Keratinocyte (primary cell): ENCODE data around the gene BTG1. TPM values are rescaled to one million over a fixed set of nuclear protein-coding genes. Genes with fewer than 3 reads are reported as not detected.

ENCODE experiments used
- DNase-seq: peaks from one replicate; pipeline ENCODE4 v3.0.0-alpha.2; 2011; ENCODE audit warnings: low read depth, missing footprints, low spot score
- FAIRE-seq: peaks from 2 replicates; lab custom pipeline; 2011; peaks lifted over from hg19 to GRCh38; lab: Jason Lieb, UNC
- H2AFZ ChIP-seq: 2 replicates; pipeline ENCODE4 v1.6.0; 2012; ENCODE audit warnings: low read length, control low read depth, inconsistent platforms; ENCODE audit not compliant: control insufficient read depth
- H3K27ac ChIP-seq: 2 replicates; pipeline ENCODE4 v1.5.1; 2011; ENCODE audit warnings: low read length; ENCODE audit not compliant: control insufficient read depth, insufficient read depth
- H3K27me3 ChIP-seq: 3 replicates; pipeline ENCODE4 v1.6.0; 2011; ENCODE audit warnings: low read length; ENCODE audit not compliant: control insufficient read depth, insufficient read depth; ENCODE audit errors: extremely low read depth
- H3K36me3 ChIP-seq, 2 experiments: 2 replicates in 1 of 2; 3 replicates in 1 of 2; pipeline ENCODE4 v1.5.1; 2011; ENCODE audit warnings: low read length in 2 of 2, mild to moderate bottlenecking in 1 of 2; ENCODE audit not compliant: control insufficient read depth in 2 of 2, insufficient read depth in 2 of 2; ENCODE audit errors: extremely low read depth in 1 of 2
- H3K4me1 ChIP-seq: 3 replicates; pipeline ENCODE4 v1.5.1; 2011; ENCODE audit warnings: low read length; ENCODE audit not compliant: control insufficient read depth, insufficient read depth; ENCODE audit errors: extremely low read depth
- H3K4me2 ChIP-seq: 3 replicates; pipeline ENCODE4 v1.6.0; 2011; ENCODE audit warnings: low read depth, low read length; ENCODE audit not compliant: control insufficient read depth, insufficient read depth; ENCODE audit errors: extremely low read depth
- H3K4me3 ChIP-seq, 3 experiments: fragments of 200-600 bp in 1 of 3; sonication (generic) in 1 of 3; 2 replicates in 2 of 3; 3 replicates in 1 of 3; pipeline ENCODE4 v1.5.1; 2011 to 2016; ENCODE audit warnings: low read length in 3 of 3, mild to moderate bottlenecking in 3 of 3, control low read depth in 2 of 3, inconsistent platforms in 1 of 3, low read depth in 1 of 3, mixed read lengths in 1 of 3, mixed run types in 1 of 3, moderate library complexity in 1 of 3; ENCODE audit not compliant: control insufficient read depth in 2 of 3, insufficient read depth in 2 of 3; ENCODE audit errors: extremely low read depth in 1 of 3
- H3K79me2 ChIP-seq: 2 replicates; pipeline ENCODE4 v1.6.0; 2012; ENCODE audit warnings: low read length; ENCODE audit not compliant: control insufficient read depth, insufficient read depth
- H3K9ac ChIP-seq: 3 replicates; pipeline ENCODE4 v1.6.0; 2011; ENCODE audit warnings: low read length; ENCODE audit not compliant: control insufficient read depth, insufficient read depth; ENCODE audit errors: extremely low read depth
- H3K9me1 ChIP-seq: 3 replicates; pipeline ENCODE4 v1.6.0; 2011; ENCODE audit warnings: low read length; ENCODE audit not compliant: control insufficient read depth, insufficient read depth; ENCODE audit errors: extremely low read depth
- H3K9me3 ChIP-seq: 2 replicates; pipeline ENCODE4 v1.5.1; 2012; ENCODE audit warnings: low read depth, low read length; ENCODE audit not compliant: control insufficient read depth
- H4K20me1 ChIP-seq: 3 replicates; pipeline ENCODE4 v1.6.0; 2011; ENCODE audit warnings: low read length; ENCODE audit not compliant: control insufficient read depth, insufficient read depth; ENCODE audit errors: extremely low read depth
- CTCF ChIP-seq, 3 experiments: IDR thresholded peaks in 1 of 3; conservative IDR thresholded peaks in 1 of 3; optimal IDR thresholded peaks in 1 of 3; 2 replicates in 2 of 3; 3 replicates in 1 of 3; pipeline versions ENCODE3 to v1.5.1; 2011; ENCODE audit warnings: low read length in 3 of 3, mild to moderate bottlenecking in 3 of 3, moderate library complexity in 2 of 3, control low read depth in 1 of 3, inconsistent platforms in 1 of 3; ENCODE audit not compliant: insufficient read depth in 2 of 3; ENCODE audit errors: extremely low read depth in 1 of 3
- EZH2 ChIP-seq: IDR thresholded peaks from one replicate; pipeline ENCODE4 v1.6.1; 2012; ENCODE audit warnings: inconsistent platforms, mild to moderate bottlenecking, low read length, moderate library complexity
- dilution Hi-C: fragments of 300-500 bp; cut with MboI; formaldehyde crosslinking; loops from one replicate; pipeline ENCODE4 v1.7.0; 2020; ENCODE audit warnings: low sequenced_read_pairs; ENCODE audit not compliant: extremely low pct_ligation_motif_present
- polyA plus RNA-seq, 5 experiments: library from polyadenylated mRNA; depleted of rRNA in 3 of 5; stranded (reverse) in 3 of 5; stranded (forward) in 1 of 5; unstranded in 1 of 5; fragments of >200 nt; gene quantifications; 1 replicate in 1 of 5; 2 replicates in 3 of 5; 3 replicates in 1 of 5; pipeline versions ENCODE4 v1.2.1 to v1.2.3, GENCODE V29; 2011 to 2012; ENCODE audit warnings: missing spikeins in 2 of 5, low read depth in 1 of 5, low replicate concordance in 1 of 5

The BTG1 gene
- polyA plus RNA-seq, 1 donor (not counting 4 experiments of a cell fraction or from before 2014, with no cell fraction given) = 40.7 TPM

- Histone ChIP-seq H3K4me3 (no peak overlapping the region), H3K27me3 (no peaks in the 10 kb centered on the region), H3K4me1 (peaks cover 51% of the 10 kb centered on the region), H3K79me2 (peaks cover 22% of the 10 kb centered on the region), H4K20me1 (no peaks in the 10 kb centered on the region), H2AFZ (no peak overlapping the region), H3K9me1 (no peaks in the 10 kb centered on the region), H3K9me3 (no peaks in the 10 kb centered on the region), H3K9ac (no peak overlapping the region), H3K36me3 (no peaks in the 10 kb centered on the region), H3K4me2 (no peak overlapping the region), H3K27ac (no peak overlapping the region)
- DNase-seq = no peak
- FAIRE-seq = no peak
- dilution Hi-C loops = no loop called here
- TF ChIP-seq CTCF (optimal IDR thresholded peaks at IDR 0.05 in 1 of 3, IDR thresholded peaks at IDR 0.05 in 1 of 3, conservative IDR thresholded peaks at IDR 0.05 in 1 of 3; ENCODE audit: extremely low read depth in 1 of 3, insufficient read depth in 2 of 3, low read length in 3 of 3) (no peak), EZH2 (no peak)
These were observed 12.5 kb downstream of the BTG1 start for GRCh38 chr12:92133171-92133570.

GRCh38 chr12:92132288-92132687 is 13.4 kb downstream of the BTG1 start:
- peaks cover 44% of the 10 kb centered on the region for H3K4me1 ChIP-seq
- no peak overlapping the region for H3K4me3 ChIP-seq
- H3K9me1 ChIP-seq = no peaks in the 10 kb centered on the region
- no peak overlapping the region for H3K27ac ChIP-seq
- FAIRE-seq = no peak
- no peak overlapping the region for H3K9ac ChIP-seq
- peaks cover 22% of the 10 kb centered on the region for H3K79me2 ChIP-seq
- H4K20me1 ChIP-seq = no peaks in the 10 kb centered on the region
- no peaks in the 10 kb centered on the region for H3K36me3 ChIP-seq
- DNase-seq = no peak
- no peaks in the 10 kb centered on the region for H3K27me3 ChIP-seq
- no peak overlapping the region for H3K4me2 ChIP-seq
- no peaks in the 10 kb centered on the region for H3K9me3 ChIP-seq
- no peak overlapping the region for H2AFZ ChIP-seq
- dilution Hi-C loops = no loop called here
- TF ChIP-seq EZH2 (no peak), CTCF (optimal IDR thresholded peaks at IDR 0.05 in 1 of 3, IDR thresholded peaks at IDR 0.05 in 1 of 3, conservative IDR thresholded peaks at IDR 0.05 in 1 of 3; ENCODE audit: extremely low read depth in 1 of 3, insufficient read depth in 2 of 3, low read length in 3 of 3) (no peak)
